Endothelial cell of umbilical vein (primary cell): ENCODE measurements around the gene SERF2. TPM values are rescaled to one million over a fixed set of nuclear protein-coding genes. Genes with fewer than 3 reads are reported as not detected.

Experiments used
- BruUV-seq: library from RNA; stranded (reverse); fragments of 400-500 nt; replicated peaks from 2 replicates; lab custom pipeline; 2021; lab: Mats Ljungman, UMichigan
- CTCF ChIA-PET: fragments of 300-600, 350-600 bp; sonication (Branson Sonifier 250); formaldehyde crosslinking; loops from one replicate; lab custom pipeline; 2021; ENCODE audit warnings: antibody characterized with exemption, inconsistent platforms; lab: Charles Lee
- POLR2A ChIA-PET: fragments of 300-600, 350-600 bp; sonication (Branson Sonifier 250); formaldehyde crosslinking; loops from one replicate; lab custom pipeline; 2021; ENCODE audit warnings: antibody characterized with exemption, inconsistent platforms; lab: Charles Lee
- DNase-seq: peaks from one replicate; pipeline ENCODE4 v3.0.0-alpha.2; 2011; ENCODE audit warnings: low read depth, low spot score
- FAIRE-seq: peaks from 2 replicates; lab custom pipeline; 2011; peaks lifted over from hg19 to GRCh38; lab: Jason Lieb, UNC
- H2AFZ ChIP-seq: 2 replicates; pipeline ENCODE4 v1.6.0; 2012; ENCODE audit warnings: low read depth, low read length, control low read depth, inconsistent platforms
- H3K27ac ChIP-seq: 2 replicates; pipeline ENCODE4 v1.5.1; 2011; ENCODE audit warnings: low read depth, mild to moderate bottlenecking, control low read depth, low read length, moderate library complexity; ENCODE audit not compliant: insufficient read depth
- H3K27me3 ChIP-seq, 2 experiments: 2 replicates each; pipeline versions ENCODE4 v1.6.0 to v1.6.1; 2011; ENCODE audit warnings: low read length in 2 of 2, mixed read lengths in 1 of 2; ENCODE audit not compliant: control insufficient read depth in 2 of 2, insufficient read depth in 2 of 2
- H3K36me3 ChIP-seq, 2 experiments: 2 replicates in 1 of 2; 3 replicates in 1 of 2; pipeline ENCODE4 v1.5.1; 2011; ENCODE audit warnings: low read length in 2 of 2, mild to moderate bottlenecking in 1 of 2, moderate library complexity in 1 of 2; ENCODE audit not compliant: control insufficient read depth in 2 of 2, insufficient read depth in 2 of 2; ENCODE audit errors: extremely low read depth in 1 of 2
- H3K4me1 ChIP-seq: 3 replicates; pipeline ENCODE4 v1.5.1; 2011; ENCODE audit warnings: mild to moderate bottlenecking, low read length; ENCODE audit not compliant: control insufficient read depth, insufficient read depth; ENCODE audit errors: extremely low read depth
- H3K4me2 ChIP-seq: 2 replicates; pipeline ENCODE4 v1.6.1; 2011; ENCODE audit warnings: low read length, control low read depth, mixed read lengths; ENCODE audit not compliant: insufficient read depth
- H3K4me3 ChIP-seq, 3 experiments: fragments of 200-600 bp in 1 of 3; sonication (generic), shearing (Covaris generic) in 1 of 3; replicated peaks in 1 of 3; 2 replicates each; pipeline ENCODE4 v1.5.1; 2011 to 2016; ENCODE audit warnings: control low read depth in 3 of 3, low read length in 3 of 3, mild to moderate bottlenecking in 2 of 3, inconsistent platforms in 1 of 3, low read depth in 1 of 3, moderate library complexity in 1 of 3; ENCODE audit not compliant: insufficient read depth in 1 of 3
- H3K79me2 ChIP-seq: 2 replicates; pipeline ENCODE4 v1.6.0; 2012; ENCODE audit warnings: low read length, inconsistent platforms; ENCODE audit not compliant: control insufficient read depth, insufficient read depth
- H3K9ac ChIP-seq: replicated peaks from 2 replicates; pipeline ENCODE3; 2011; ENCODE audit warnings: low read length, control low read depth; ENCODE audit not compliant: insufficient read depth; ENCODE audit errors: extremely low read depth
- H3K9me1 ChIP-seq: replicated peaks from 3 replicates; pipeline ENCODE4 v1.6.0; 2011; ENCODE audit warnings: mild to moderate bottlenecking, low read length; ENCODE audit not compliant: control insufficient read depth, insufficient read depth; ENCODE audit errors: extremely low read depth
- H3K9me3 ChIP-seq: replicated peaks from 2 replicates; pipeline ENCODE4 v1.5.1; 2012; ENCODE audit warnings: low read length, inconsistent platforms; ENCODE audit not compliant: control insufficient read depth, insufficient read depth
- H4K20me1 ChIP-seq: replicated peaks from 2 replicates; pipeline ENCODE3; 2011; ENCODE audit warnings: mild to moderate bottlenecking, low read length; ENCODE audit not compliant: control insufficient read depth, insufficient read depth; ENCODE audit errors: extremely low read depth
- CTCF ChIP-seq, 2 donors: IDR thresholded peaks; 1 replicate in 1 of 2; 2 replicates in 1 of 2; pipeline ENCODE4 v1.5.1; 2011; ENCODE audit warnings: low read length in 2 of 2, mild to moderate bottlenecking in 2 of 2, moderate library complexity in 2 of 2, control low read depth in 1 of 2, inconsistent platforms in 1 of 2, low read depth in 1 of 2; ENCODE audit not compliant: insufficient read depth in 1 of 2; ENCODE audit errors: extremely low read depth in 1 of 2
- EZH2 ChIP-seq: IDR thresholded peaks from 2 replicates; pipeline ENCODE4 v1.6.1; 2012; ENCODE audit warnings: borderline replicate concordance, low read depth, mild to moderate bottlenecking, moderate library complexity, low read length, inconsistent platforms; ENCODE audit not compliant: severe bottlenecking
- FOS ChIP-seq: IDR thresholded peaks from 2 replicates; pipeline ENCODE4 v1.6.1; 2011; ENCODE audit warnings: mild to moderate bottlenecking, low read length, moderate library complexity, borderline replicate concordance; ENCODE audit not compliant: insufficient read depth
- GATA2 ChIP-seq: IDR thresholded peaks from 2 replicates; pipeline ENCODE4 v1.7.0; 2011; ENCODE audit warnings: low read depth, mild to moderate bottlenecking, moderate library complexity, mixed read lengths, low read length; ENCODE audit not compliant: insufficient read length, insufficient read depth
- JUN ChIP-seq: IDR thresholded peaks from 2 replicates; pipeline ENCODE4 v1.6.1; 2011; ENCODE audit warnings: borderline replicate concordance, low read depth; ENCODE audit not compliant: insufficient read length, insufficient read depth
- MYC ChIP-seq: IDR thresholded peaks from one replicate; pipeline ENCODE4 v1.6.1; 2011; ENCODE audit warnings: mild to moderate bottlenecking, low read depth, low read length
- POLR2A ChIP-seq: IDR thresholded peaks from 2 replicates; pipeline ENCODE4 v1.6.1; 2012; ENCODE audit warnings: low read depth, mild to moderate bottlenecking, control low read depth, low read length
- POLR2AphosphoS5 ChIP-seq: IDR thresholded peaks from 2 replicates; pipeline ENCODE4 v1.6.1; 2012; ENCODE audit warnings: low read depth, mild to moderate bottlenecking, control low read depth, low read length, moderate library complexity; ENCODE audit not compliant: insufficient read depth
- dilution Hi-C: fragments of 300-500 bp; cut with MboI; formaldehyde crosslinking; loops from one replicate; pipeline ENCODE4 v1.15.0; 2019; ENCODE audit warnings: low sequenced_read_pairs; ENCODE audit not compliant: extremely low pct_ligation_motif_present
- intact Hi-C: fragments of 100-400 bp; cut with micrococcal nuclease; formaldehyde crosslinking; loops from one replicate; pipeline ENCODE4 v1.10.0; 2022
- polyA plus RNA-seq, 4 experiments: library from polyadenylated mRNA; depleted of rRNA in 3 of 4; stranded (reverse) in 3 of 4; unstranded in 1 of 4; fragments of >200 nt; gene quantifications; 2 replicates each; pipeline versions ENCODE4 v1.2.1 to v1.2.3, GENCODE V29; 2011 to 2012; ENCODE audit warnings: missing spikeins in 1 of 4
- total RNA-seq: library from RNA; stranded (reverse); gene quantifications from 2 replicates; pipeline ENCODE4 v1.2.3, GENCODE V29; 2021
- TF ChIP-seq, protein P1 (sequence below): IDR thresholded peaks from 2 replicates; pipeline ENCODE4 v1.6.1; 2011; ENCODE audit not compliant: insufficient read depth, insufficient read length

Gene SERF2
- total and polyA plus RNA-seq, 2 donors (not counting 3 experiments of a cell fraction or from before 2014, with no cell fraction given) = 970 to 1,481 TPM

DNA sequence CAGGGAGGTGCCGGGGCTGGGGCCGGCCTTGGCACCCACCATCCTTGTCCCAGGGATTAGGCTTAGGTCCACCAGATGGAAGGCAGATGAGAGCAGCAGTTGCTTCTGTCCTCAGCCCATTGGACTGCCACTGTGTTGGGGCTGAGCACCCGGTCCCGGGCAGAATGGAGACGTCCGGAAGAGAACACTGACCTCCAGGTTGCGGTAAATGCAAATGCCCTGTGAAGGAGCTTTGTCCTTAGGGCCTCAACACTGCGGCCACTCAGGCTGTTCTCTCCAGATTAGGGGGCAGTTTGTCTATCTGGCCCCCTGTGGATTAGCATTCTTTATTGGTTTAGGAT lies 7.8 kb downstream of the SERF2 start, which contains the start of gene SERINC4:
TSS of gene SERINC4 (minus strand) at position 276 of the 341 bp plus-strand sequence. CDS start at position 42, 234 bp downstream.
- intact Hi-C loops (no loop called here), dilution Hi-C loops (no loop called here)
- Histone ChIP-seq H3K9ac (peak within 1 kb of the TSS; percentile 73), H4K20me1 (no peaks in the 10 kb centered on the region), H3K4me1 (peaks cover 10% of the 10 kb centered on the region), H3K36me3 (peaks cover 16 to 17% of the 10 kb centered on the region in 2 experiments), H3K4me3 (peak within 1 kb of the TSS; percentile 78 to 94 (median 83)), H3K9me1 (no peaks in the 10 kb centered on the region), H3K9me3 (no peaks in the 10 kb centered on the region), H3K27me3 (no peaks in the 10 kb centered on the region), H3K79me2 (peaks cover 18% of the 10 kb centered on the region), H3K27ac (peak within 1 kb of the TSS; percentile 45), H2AFZ (peak within 1 kb of the TSS; percentile 64), H3K4me2 (peak within 1 kb of the TSS; percentile 77)
- FAIRE-seq (no peak), DNase-seq (no peak)
- CTCF ChIA-PET = no interaction called here
- BruUV-seq = no TSS peak
- no peak for TF ChIP-seq POLR2AphosphoS5
- TF ChIP-seq JUN = no peak
- TF ChIP-seq CTCF (IDR thresholded peaks at IDR 0.05; ENCODE audit: extremely low read depth in 1 of 2, insufficient read depth in 1 of 2, low read depth in 1 of 2, low read length in 2 of 2) = no peak
- TF ChIP-seq POLR2A = no peak
- TF ChIP-seq, protein P1, sequence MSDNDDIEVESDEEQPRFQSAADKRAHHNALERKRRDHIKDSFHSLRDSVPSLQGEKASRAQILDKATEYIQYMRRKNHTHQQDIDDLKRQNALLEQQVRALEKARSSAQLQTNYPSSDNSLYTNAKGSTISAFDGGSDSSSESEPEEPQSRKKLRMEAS = no peak
- no peak for TF ChIP-seq EZH2
- no peak for TF ChIP-seq MYC
- TF ChIP-seq FOS = no peak
- no peak for TF ChIP-seq GATA2
- POLR2A ChIA-PET = interaction anchor here (1.1 kb wide), 1 partner anchor 25 kb away, joined by 7 read pairs; the partner anchor contains the start of gene MFAP1
